ENCODE data around the gene GNL1. TPM values are rescaled to one million over a fixed set of nuclear protein-coding genes. Genes with fewer than 3 reads are reported as not detected.

Gene GNL1
- total and polyA plus RNA-seq, 9 of the 15 experiments (the other 6 are each of a cell fraction or from before 2014, with no cell fraction given), result 0.73 to 112 (median 58.0) TPM

- TF ChIP-seq IRF2 (CRISPR knock-in tag; IDR thresholded peaks at IDR 0.05), result no peak
- 0 out of 2 replicates have a peak, but pooled peaks have one; percentile 78 for TF ChIP-seq SMAD3 (CRISPR knock-in tag; conservative IDR thresholded peaks at IDR 0.05)
- no peak; the same call in 1 of the 2 replicates for TF ChIP-seq ATF2 (CRISPR knock-in tag; IDR thresholded peaks at IDR 0.05)
- TF ChIP-seq VEZF1 (CRISPR knock-in tag; IDR thresholded peaks at IDR 0.05), result peak; percentile 83
- TF ChIP-seq ZNF696 (CRISPR knock-in tag; conservative IDR thresholded peaks at IDR 0.05), result no peak
- TF ChIP-seq RREB1 (CRISPR knock-in tag; IDR thresholded peaks at IDR 0.05), result 0 out of 2 replicates have a peak, but pooled peaks have one; percentile 35
- TF ChIP-seq ZNF140 (CRISPR knock-in tag; IDR thresholded peaks at IDR 0.05), result no peak
- no peak for TF ChIP-seq ARHGAP35 (IDR thresholded peaks at IDR 0.05; ENCODE audit: partially characterized antibody)
- peak; percentile 80 for TF ChIP-seq ETV1 (tag; conservative IDR thresholded peaks at IDR 0.05; ENCODE audit: low read depth)
- TF ChIP-seq MNT (conservative IDR thresholded peaks at IDR 0.05), result peak; percentile 100
- 0 out of 2 replicates have a peak, but pooled peaks have one; percentile 16 for TF ChIP-seq XRCC5 (IDR thresholded peaks at IDR 0.05; ENCODE audit: low read depth, low read length)
- TF ChIP-seq SIN3A (IDR thresholded peaks at IDR 0.05; ENCODE audit: borderline replicate concordance in 2 of 2, control insufficient read depth in 1 of 2, low read depth in 2 of 2, low read length in 2 of 2), result peak; percentile 89 to 95; a peak in 3 of 4 replicates
- TF ChIP-seq SMC3 (conservative IDR thresholded peaks at IDR 0.05; ENCODE audit: insufficient read depth, low read depth, low read length), result no peak
- no peak for TF ChIP-seq GTF2B (IDR thresholded peaks at IDR 0.05; ENCODE audit: extremely low read depth, insufficient read length)
These were observed 14.9 kb upstream of the GNL1 start, which contains the start of gene ABCF1 (continued) for GRCh38 chr6:30571075-30571761.

All from K562 (cell line).